Measurements from ENCODE around the gene SYT1. TPM values are rescaled to one million over a fixed set of nuclear protein-coding genes. Genes with fewer than 3 reads are reported as not detected.

Gene SYT1
- total and polyA plus RNA-seq, 2 of the 8 experiments (the other 6 are each of a cell fraction or from before 2014, with no cell fraction given): 11.0 to 34.6 TPM

DNA sequence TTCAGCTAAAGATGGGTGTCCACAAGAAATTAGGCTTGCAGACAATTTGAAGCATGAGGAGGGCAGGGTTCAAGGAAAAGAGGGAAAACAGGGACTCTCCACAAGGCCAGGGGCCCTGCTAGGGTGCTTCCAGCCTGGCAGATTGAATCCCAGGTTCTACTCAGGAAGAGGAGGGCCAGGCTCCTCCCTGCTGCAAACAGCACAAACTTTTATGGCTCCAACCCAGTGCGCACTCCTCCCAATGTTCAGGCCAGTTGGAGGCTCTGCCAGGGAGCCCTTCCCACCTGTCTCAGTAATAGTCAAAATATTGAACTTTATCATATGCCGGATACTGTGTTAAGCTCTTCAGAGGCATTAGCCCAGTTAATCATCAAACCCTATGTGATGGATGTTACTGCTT is 244.4 kb downstream of the SYT1 start (continued):
- TF ChIP-seq, protein P1, sequence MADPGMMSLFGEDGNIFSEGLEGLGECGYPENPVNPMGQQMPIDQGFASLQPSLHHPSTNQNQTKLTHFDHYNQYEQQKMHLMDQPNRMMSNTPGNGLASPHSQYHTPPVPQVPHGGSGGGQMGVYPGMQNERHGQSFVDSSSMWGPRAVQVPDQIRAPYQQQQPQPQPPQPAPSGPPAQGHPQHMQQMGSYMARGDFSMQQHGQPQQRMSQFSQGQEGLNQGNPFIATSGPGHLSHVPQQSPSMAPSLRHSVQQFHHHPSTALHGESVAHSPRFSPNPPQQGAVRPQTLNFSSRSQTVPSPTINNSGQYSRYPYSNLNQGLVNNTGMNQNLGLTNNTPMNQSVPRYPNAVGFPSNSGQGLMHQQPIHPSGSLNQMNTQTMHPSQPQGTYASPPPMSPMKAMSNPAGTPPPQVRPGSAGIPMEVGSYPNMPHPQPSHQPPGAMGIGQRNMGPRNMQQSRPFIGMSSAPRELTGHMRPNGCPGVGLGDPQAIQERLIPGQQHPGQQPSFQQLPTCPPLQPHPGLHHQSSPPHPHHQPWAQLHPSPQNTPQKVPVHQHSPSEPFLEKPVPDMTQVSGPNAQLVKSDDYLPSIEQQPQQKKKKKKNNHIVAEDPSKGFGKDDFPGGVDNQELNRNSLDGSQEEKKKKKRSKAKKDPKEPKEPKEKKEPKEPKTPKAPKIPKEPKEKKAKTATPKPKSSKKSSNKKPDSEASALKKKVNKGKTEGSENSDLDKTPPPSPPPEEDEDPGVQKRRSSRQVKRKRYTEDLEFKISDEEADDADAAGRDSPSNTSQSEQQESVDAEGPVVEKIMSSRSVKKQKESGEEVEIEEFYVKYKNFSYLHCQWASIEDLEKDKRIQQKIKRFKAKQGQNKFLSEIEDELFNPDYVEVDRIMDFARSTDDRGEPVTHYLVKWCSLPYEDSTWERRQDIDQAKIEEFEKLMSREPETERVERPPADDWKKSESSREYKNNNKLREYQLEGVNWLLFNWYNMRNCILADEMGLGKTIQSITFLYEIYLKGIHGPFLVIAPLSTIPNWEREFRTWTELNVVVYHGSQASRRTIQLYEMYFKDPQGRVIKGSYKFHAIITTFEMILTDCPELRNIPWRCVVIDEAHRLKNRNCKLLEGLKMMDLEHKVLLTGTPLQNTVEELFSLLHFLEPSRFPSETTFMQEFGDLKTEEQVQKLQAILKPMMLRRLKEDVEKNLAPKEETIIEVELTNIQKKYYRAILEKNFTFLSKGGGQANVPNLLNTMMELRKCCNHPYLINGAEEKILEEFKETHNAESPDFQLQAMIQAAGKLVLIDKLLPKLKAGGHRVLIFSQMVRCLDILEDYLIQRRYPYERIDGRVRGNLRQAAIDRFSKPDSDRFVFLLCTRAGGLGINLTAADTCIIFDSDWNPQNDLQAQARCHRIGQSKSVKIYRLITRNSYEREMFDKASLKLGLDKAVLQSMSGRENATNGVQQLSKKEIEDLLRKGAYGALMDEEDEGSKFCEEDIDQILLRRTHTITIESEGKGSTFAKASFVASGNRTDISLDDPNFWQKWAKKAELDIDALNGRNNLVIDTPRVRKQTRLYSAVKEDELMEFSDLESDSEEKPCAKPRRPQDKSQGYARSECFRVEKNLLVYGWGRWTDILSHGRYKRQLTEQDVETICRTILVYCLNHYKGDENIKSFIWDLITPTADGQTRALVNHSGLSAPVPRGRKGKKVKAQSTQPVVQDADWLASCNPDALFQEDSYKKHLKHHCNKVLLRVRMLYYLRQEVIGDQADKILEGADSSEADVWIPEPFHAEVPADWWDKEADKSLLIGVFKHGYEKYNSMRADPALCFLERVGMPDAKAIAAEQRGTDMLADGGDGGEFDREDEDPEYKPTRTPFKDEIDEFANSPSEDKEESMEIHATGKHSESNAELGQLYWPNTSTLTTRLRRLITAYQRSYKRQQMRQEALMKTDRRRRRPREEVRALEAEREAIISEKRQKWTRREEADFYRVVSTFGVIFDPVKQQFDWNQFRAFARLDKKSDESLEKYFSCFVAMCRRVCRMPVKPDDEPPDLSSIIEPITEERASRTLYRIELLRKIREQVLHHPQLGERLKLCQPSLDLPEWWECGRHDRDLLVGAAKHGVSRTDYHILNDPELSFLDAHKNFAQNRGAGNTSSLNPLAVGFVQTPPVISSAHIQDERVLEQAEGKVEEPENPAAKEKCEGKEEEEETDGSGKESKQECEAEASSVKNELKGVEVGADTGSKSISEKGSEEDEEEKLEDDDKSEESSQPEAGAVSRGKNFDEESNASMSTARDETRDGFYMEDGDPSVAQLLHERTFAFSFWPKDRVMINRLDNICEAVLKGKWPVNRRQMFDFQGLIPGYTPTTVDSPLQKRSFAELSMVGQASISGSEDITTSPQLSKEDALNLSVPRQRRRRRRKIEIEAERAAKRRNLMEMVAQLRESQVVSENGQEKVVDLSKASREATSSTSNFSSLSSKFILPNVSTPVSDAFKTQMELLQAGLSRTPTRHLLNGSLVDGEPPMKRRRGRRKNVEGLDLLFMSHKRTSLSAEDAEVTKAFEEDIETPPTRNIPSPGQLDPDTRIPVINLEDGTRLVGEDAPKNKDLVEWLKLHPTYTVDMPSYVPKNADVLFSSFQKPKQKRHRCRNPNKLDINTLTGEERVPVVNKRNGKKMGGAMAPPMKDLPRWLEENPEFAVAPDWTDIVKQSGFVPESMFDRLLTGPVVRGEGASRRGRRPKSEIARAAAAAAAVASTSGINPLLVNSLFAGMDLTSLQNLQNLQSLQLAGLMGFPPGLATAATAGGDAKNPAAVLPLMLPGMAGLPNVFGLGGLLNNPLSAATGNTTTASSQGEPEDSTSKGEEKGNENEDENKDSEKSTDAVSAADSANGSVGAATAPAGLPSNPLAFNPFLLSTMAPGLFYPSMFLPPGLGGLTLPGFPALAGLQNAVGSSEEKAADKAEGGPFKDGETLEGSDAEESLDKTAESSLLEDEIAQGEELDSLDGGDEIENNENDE (IDR thresholded peaks at IDR 0.05; ENCODE audit: insufficient replicate concordance, low read length): no peak
- TF ChIP-seq, protein P2, sequence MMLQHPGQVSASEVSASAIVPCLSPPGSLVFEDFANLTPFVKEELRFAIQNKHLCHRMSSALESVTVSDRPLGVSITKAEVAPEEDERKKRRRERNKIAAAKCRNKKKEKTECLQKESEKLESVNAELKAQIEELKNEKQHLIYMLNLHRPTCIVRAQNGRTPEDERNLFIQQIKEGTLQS (IDR thresholded peaks at IDR 0.05; ENCODE audit: insufficient read depth, low read depth, low read length): no peak

Data from H1 (cell line).